GM23248 (cell line): ENCODE measurements around the gene USP10. TPM values are rescaled to one million over a fixed set of nuclear protein-coding genes. Genes with fewer than 3 reads are reported as not detected.

Source experiments
- DNase-seq: peaks from one replicate; pipeline ENCODE4 v3.0.0-alpha.2; 2015
- H2AFZ ChIP-seq: fragments of 200-600 bp; sonication (generic); 2 replicates; pipeline ENCODE4 v1.6.1; 2016; ENCODE audit warnings: antibody characterized with exemption
- H3F3A ChIP-seq: fragments of 200-600 bp; sonication (generic); 2 replicates; pipeline ENCODE4 v1.6.1; 2016; ENCODE audit warnings: mild to moderate bottlenecking, antibody characterized with exemption, mixed run types; ENCODE audit not compliant: insufficient read depth
- H3K27ac ChIP-seq: fragments of 200-600 bp; sonication (generic); 2 replicates; pipeline ENCODE4 v1.5.1; 2016; ENCODE audit warnings: mild to moderate bottlenecking
- H3K27me3 ChIP-seq: fragments of 200-600 bp; sonication (generic); replicated peaks from 2 replicates; pipeline ENCODE4 v1.6.1; 2016; ENCODE audit warnings: mild to moderate bottlenecking; ENCODE audit not compliant: insufficient read depth
- H3K36me3 ChIP-seq: fragments of 200-600 bp; sonication (generic); 2 replicates; pipeline ENCODE4 v1.6.1; 2016; ENCODE audit warnings: low read depth, mild to moderate bottlenecking
- H3K4me1 ChIP-seq: fragments of 200-600 bp; sonication (generic); 2 replicates; pipeline ENCODE4 v1.6.1; 2016; ENCODE audit warnings: mild to moderate bottlenecking; ENCODE audit not compliant: insufficient read depth
- H3K4me2 ChIP-seq: fragments of 200-600 bp; sonication (generic); one replicate; pipeline ENCODE4 v1.6.1; 2016; ENCODE audit warnings: mild to moderate bottlenecking; ENCODE audit not compliant: unreplicated experiment
- H3K4me3 ChIP-seq: fragments of 200-600 bp; sonication (generic); 2 replicates; pipeline ENCODE4 v1.5.1; 2016; ENCODE audit warnings: mild to moderate bottlenecking
- H3K79me2 ChIP-seq: fragments of 200-600 bp; sonication (generic); 2 replicates; pipeline ENCODE4 v1.6.1; 2016; ENCODE audit warnings: mild to moderate bottlenecking; ENCODE audit not compliant: insufficient read depth
- H3K9ac ChIP-seq: fragments of 200-600 bp; sonication (generic); 2 replicates; pipeline ENCODE4 v1.6.1; 2016; ENCODE audit warnings: mild to moderate bottlenecking
- H3K9me2 ChIP-seq: fragments of 200-600 bp; sonication (generic); 2 replicates; pipeline ENCODE4 v1.6.1; 2016; ENCODE audit warnings: mixed run types, mild to moderate bottlenecking, moderate library complexity; ENCODE audit not compliant: insufficient read depth
- H3K9me3 ChIP-seq: fragments of 200-600 bp; sonication (generic); one replicate; pipeline ENCODE4 v1.6.1; 2017; ENCODE audit warnings: low read depth
- H4K20me1 ChIP-seq: fragments of 200-600 bp; sonication (generic); 2 replicates; pipeline ENCODE4 v1.6.0; 2016; ENCODE audit not compliant: insufficient read depth
- EZH2 ChIP-seq: fragments of 200-600 bp; sonication (generic); IDR thresholded peaks from 2 replicates; pipeline ENCODE4 v1.6.1; 2018; ENCODE audit warnings: antibody characterized with exemption, mild to moderate bottlenecking; ENCODE audit not compliant: insufficient read depth, poor library complexity, severe bottlenecking
- EZH2phosphoT487 ChIP-seq: fragments of 200-600 bp; sonication (generic); IDR thresholded peaks from 2 replicates; pipeline ENCODE4 v1.6.1; 2018; ENCODE audit warnings: antibody characterized with exemption, moderate library complexity, mild to moderate bottlenecking, low read depth; ENCODE audit not compliant: insufficient read depth
- WGBS, 2 experiments: methylation state at CpG; one replicate each; pipeline ENCODE4 v1.1.6; 2015 to 2017; ENCODE audit warnings: low lambda C conversion rate in 2 of 2, low coverage in 1 of 2; ENCODE audit errors: missing lambda C conversion rate in 2 of 2; 5-methylcytosine and 5-hydroxymethylcytosine counted together
- in situ Hi-C: fragments of 300-500 bp; cut with MboI; formaldehyde crosslinking; loops from 2 replicates; pipeline ENCODE4 v1.15.0; 2020
- polyA plus RNA-seq: library from polyadenylated mRNA; unstranded; fragments of >200 nt; fragmentation: Nextera tagmentation; extraction: Ambion mirVana; gene quantifications from 2 replicates; pipeline ENCODE4 v1.2.1, GENCODE V29; 2016
- total RNA-seq: library from RNA; depleted of rRNA; stranded (reverse); fragments of >200 nt; shearing (Covaris generic); gene quantifications from 2 replicates; pipeline ENCODE4 v1.2.3, GENCODE V29; 2014

Gene USP10
- total and polyA plus RNA-seq, 2 experiments from 2014 or later: 48.3 to 74.0 TPM

- no peak overlapping the region for H3K4me2 ChIP-seq
- no peaks in the 10 kb centered on the region for H3K27me3 ChIP-seq
- H3K4me1 ChIP-seq: peaks cover 12% of the 10 kb centered on the region
- in situ Hi-C loops: no loop called here
- no peak overlapping the region for H3K27ac ChIP-seq
- H3K79me2 ChIP-seq: peaks cover 46% of the 10 kb centered on the region
- no peak for DNase-seq
- H3F3A ChIP-seq: peaks cover 12% of the 10 kb centered on the region
- no peak overlapping the region for H3K9ac ChIP-seq
- H2AFZ ChIP-seq: no peak overlapping the region
- no peak overlapping the region for H3K4me3 ChIP-seq
- H3K9me2 ChIP-seq: no peaks in the 10 kb centered on the region
- no peaks in the 10 kb centered on the region for H3K9me3 ChIP-seq
- TF ChIP-seq EZH2phosphoT487 (no peak), EZH2 (no peak)
- H3K36me3 ChIP-seq: peaks cover 15% of the 10 kb centered on the region; the same call in 1 of the 2 replicates
- no peaks in the 10 kb centered on the region for H4K20me1 ChIP-seq
- WGBS, 2 experiments: 38 to 47% methylated on average over 6 of the region's 6 CpGs
These were observed 44.8 kb upstream of the USP10 start for GRCh38 chr16:84654998-84655397.

GRCh38 chr16:84656649-84657048 is 43.2 kb upstream of the USP10 start:
- in situ Hi-C loops: no loop called here

GRCh38 chr16:84657229-84657837 is 42.5 kb upstream of the USP10 start:
- Histone ChIP-seq H3K4me3 (no peak overlapping the region), H3K9me3 (no peaks in the 10 kb centered on the region), H3F3A (no peaks in the 10 kb centered on the region), H3K36me3 (peaks cover 23% of the 10 kb centered on the region; the same call in 1 of the 2 replicates), H2AFZ (no peak overlapping the region), H3K27me3 (no peaks in the 10 kb centered on the region), H3K27ac (no peak overlapping the region), H3K9me2 (no peaks in the 10 kb centered on the region), H3K79me2 (peaks cover 49% of the 10 kb centered on the region), H3K9ac (no peak overlapping the region), H3K4me2 (no peak overlapping the region), H4K20me1 (no peaks in the 10 kb centered on the region), H3K4me1 (0 out of 2 replicates have a peak, but pooled peaks cover 3% of the 10 kb centered on the region)
- DNase-seq: no peak
- no peak for TF ChIP-seq EZH2
- no peak for TF ChIP-seq EZH2phosphoT487
- WGBS, 2 experiments: 96 to 99% methylated on average over 46 to 50 of the region's 50 CpGs
- in situ Hi-C loops: no loop called here

More at GRCh38 chr16:84656649-84657048, 43.2 kb upstream of the USP10 start:
- TF ChIP-seq EZH2phosphoT487: no peak
- TF ChIP-seq EZH2: no peak
- Histone ChIP-seq H3K36me3 (peaks cover 16% of the 10 kb centered on the region; the same call in 1 of the 2 replicates), H3F3A (no peaks in the 10 kb centered on the region), H3K4me3 (no peak overlapping the region), H3K27ac (no peak overlapping the region), H3K9ac (no peak overlapping the region), H3K9me3 (no peaks in the 10 kb centered on the region), H3K4me2 (no peak overlapping the region), H4K20me1 (no peaks in the 10 kb centered on the region), H3K9me2 (no peaks in the 10 kb centered on the region), H3K27me3 (no peaks in the 10 kb centered on the region), H3K79me2 (peaks cover 50% of the 10 kb centered on the region), H3K4me1 (0 out of 2 replicates have a peak, but pooled peaks cover 3% of the 10 kb centered on the region), H2AFZ (no peak overlapping the region)
- 97 to 99% methylated on average over 22 of the region's 22 CpGs for WGBS, 2 experiments
- DNase-seq: no peak

- 81% methylated on average over 11 of the region's 11 CpGs for WGBS, 2 experiments
- 0 out of 2 replicates have a peak, but pooled peaks cover 3% of the 10 kb centered on the region for H3K4me1 ChIP-seq
These were observed 41.1 kb upstream of the USP10 start for GRCh38 chr16:84658690-84659089.

More at GRCh38 chr16:84658690-84659089, 41.1 kb upstream of the USP10 start:
- Histone ChIP-seq H3K27me3 (no peaks in the 10 kb centered on the region), H2AFZ (no peak overlapping the region), H3K9me2 (no peaks in the 10 kb centered on the region), H3K27ac (no peak overlapping the region), H3F3A (no peaks in the 10 kb centered on the region), H3K4me3 (no peak overlapping the region), H3K9ac (no peak overlapping the region), H3K4me2 (no peak overlapping the region), H4K20me1 (no peaks in the 10 kb centered on the region), H3K9me3 (no peaks in the 10 kb centered on the region), H3K36me3 (peaks cover 35% of the 10 kb centered on the region; the same call in 1 of the 2 replicates), H3K79me2 (peaks cover 39% of the 10 kb centered on the region)
- TF ChIP-seq EZH2 (no peak), EZH2phosphoT487 (no peak)
- DNase-seq: no peak
- in situ Hi-C loops: no loop called here
